GM18519 (cell line): ENCODE measurements around the gene CSTB.

ENCODE experiments used
- ATAC-seq: cut with Tn5 transposase; IDR thresholded peaks from one replicate; pipeline ENCODE4 v1.9.1; 2021; ENCODE audit warnings: mild to moderate bottlenecking, moderate library complexity; ENCODE audit not compliant: unreplicated experiment, low FRiP score

CSTB gene

GRCh38 chr21:43811262-43812105, 35.4 kb upstream of the CSTB start:
- no peak for ATAC-seq

- peak; percentile 39 for ATAC-seq
Observed at GRCh38 chr21:43810505-43811261, 34.6 kb upstream of the CSTB start.

DNA sequence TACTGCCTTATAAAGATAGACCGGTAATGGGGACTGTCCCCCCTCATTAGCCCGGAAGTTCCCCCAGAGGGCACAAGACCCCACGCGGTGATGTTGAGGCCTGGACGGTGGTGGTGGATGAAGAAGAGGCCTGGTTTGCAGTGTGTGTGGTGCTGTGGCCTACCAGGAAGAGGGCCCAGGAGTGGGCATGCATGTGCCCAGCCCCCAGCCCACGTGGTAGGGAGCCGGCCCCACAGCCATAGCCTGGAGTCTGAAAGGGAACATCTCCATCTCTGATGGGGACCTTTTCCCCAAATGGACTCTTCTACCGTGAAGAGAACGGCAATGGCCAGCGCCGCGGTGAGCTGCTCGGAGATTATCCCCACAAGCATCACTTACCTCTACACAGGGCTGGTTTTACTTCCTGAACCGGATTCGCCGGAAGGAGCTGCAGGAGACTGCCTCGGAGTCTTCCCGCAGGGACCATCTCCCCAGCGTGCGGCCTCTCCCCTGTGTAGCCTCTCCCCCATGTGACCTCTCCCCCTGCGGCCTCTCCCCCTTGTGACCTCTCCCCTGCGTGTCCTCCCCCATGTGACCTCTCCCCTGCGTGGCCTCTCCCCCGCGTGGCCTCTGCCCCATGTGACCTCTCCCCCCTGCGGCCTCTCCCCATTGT, 33.9 kb upstream of the CSTB start:
- ATAC-seq: no peak

- no peak for ATAC-seq
Observed at GRCh38 chr21:43809346-43809799, 33.3 kb upstream of the CSTB start.

GRCh38 chr21:43808832-43809251, 32.7 kb upstream of the CSTB start:
- no peak for ATAC-seq

- ATAC-seq: no peak
Observed at GRCh38 chr21:43808367-43808766, 32.3 kb upstream of the CSTB start.

- ATAC-seq: no peak
Observed at GRCh38 chr21:43806017-43806710, 30.1 kb upstream of the CSTB start.

DNA sequence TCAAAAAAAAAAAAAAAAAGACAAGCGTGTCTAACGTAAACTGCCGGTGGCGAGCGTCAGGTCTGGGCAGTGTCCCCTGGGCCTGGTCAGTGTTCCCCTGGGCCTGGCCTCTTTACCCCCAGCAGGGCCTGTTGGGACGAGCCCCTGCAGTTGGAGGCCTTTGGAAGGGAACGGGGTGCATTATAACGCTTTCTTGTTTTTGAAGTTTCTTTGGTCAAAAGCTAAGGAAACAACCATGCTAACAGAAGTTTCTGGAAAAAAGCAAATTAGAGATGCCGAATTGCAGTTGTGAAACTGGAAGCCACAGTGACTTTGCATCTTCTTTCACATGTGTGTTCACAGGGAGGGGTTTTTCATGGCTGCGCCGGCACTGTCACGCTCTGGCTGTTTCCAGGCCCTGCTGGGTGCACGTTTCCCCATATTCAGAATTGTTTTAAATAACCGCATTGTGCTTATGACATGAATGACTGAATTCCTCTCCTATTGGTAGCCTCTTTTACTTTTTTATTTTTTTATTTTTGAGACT, 29.2 kb upstream of the CSTB start:
- ATAC-seq: peak; percentile 74

- no peak for ATAC-seq
Observed at GRCh38 chr21:43803558-43804300, 27.6 kb upstream of the CSTB start.

DNA sequence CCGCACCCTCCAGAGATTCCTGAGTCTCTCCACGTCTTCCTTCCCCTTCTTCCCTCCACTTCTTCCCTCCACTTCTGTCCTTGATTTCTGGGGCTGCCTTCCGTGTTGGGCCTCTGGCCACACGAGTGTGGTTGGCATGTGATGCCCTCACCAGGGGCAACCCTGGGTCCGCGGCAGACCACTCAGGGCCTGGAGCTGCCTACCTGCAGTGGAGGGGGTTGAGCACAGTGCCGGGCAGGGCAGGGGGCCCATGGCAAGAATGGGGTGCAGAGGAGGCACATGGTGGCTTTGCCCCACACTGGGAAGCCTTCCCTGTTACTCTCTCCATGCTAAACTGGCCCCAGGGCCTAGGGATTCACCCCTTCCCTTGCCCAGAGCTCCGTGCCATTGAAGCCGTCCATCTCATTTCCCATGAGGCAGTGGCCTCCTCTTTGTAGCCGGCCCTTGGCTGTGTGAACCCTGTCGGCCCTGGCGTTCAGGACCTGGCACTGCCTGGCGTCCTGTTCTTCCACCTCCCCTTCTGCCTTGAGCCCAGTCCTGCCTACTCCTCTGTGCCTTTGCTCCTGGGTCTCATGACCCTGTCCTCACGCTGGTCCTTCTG, 26.7 kb upstream of the CSTB start:
- no peak for ATAC-seq

- ATAC-seq: no peak
Observed at GRCh38 chr21:43801006-43801783, 25.1 kb upstream of the CSTB start.

DNA sequence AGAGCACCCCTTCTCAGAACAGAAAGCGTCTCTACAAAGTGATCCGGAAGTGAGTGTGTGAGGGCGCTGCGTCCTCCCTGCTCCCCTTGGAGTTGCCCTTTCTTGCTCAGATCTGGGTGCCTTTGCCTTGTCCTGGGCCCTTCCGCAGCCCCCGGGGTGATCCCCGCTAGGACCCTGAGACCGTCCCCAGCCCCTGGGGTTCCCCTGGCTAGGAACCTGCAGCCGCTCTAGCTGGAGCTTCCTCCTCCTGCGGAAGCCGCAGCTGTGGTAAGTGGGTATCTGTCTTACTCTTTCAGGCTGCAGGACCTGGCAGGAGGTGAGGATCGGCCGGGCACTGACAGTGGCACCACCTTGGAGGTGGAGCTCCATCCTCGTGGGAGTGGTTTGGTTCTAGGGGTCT, 24.5 kb upstream of the CSTB start:
- ATAC-seq: no peak

DNA sequence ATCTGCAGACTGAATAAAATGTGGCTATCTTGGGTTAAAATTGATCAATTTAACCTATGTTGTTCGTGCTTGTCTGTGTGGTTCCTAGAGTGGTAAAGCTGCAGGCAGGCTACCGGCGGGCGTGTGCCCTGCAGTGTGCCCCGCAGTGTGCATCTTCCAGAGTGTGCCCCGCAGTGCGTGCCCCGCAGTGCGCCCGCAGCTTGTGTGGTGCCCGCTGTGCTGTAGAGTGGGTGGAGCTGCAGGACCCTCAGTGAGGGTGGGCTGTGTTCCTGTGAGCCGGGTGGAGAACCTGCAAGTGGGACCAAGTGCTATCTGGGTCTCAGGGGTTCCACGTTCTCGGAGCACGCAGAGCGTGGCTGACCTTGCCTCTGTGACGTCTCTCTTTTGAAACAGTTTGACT, 24.0 kb upstream of the CSTB start:
- ATAC-seq: no peak

- ATAC-seq: no peak
Observed at GRCh38 chr21:43799301-43799840, 23.3 kb upstream of the CSTB start.

- no peak for ATAC-seq
Observed at GRCh38 chr21:43797925-43798715, 22.0 kb upstream of the CSTB start.

DNA sequence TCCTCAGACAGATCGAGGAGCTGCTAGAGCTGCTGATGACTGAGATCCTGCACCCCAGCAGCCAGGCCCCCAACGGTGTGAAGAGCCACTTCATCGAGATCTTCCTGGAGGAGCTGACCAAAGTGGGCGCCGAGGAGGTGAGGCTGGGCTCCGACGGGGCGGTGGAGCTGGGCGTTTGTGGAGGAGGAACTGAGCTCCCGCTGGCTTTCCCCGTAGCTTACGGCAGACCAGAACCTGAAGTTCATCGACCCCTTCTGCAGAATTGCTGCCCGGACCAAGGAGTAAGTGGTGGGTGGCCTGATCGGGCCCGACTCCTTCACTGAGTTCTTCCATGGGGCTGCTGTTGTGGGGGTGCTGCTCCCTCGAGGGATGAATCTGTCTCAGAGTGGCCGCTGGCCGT, 21.3 kb upstream of the CSTB start:
- ATAC-seq: no peak

- ATAC-seq: no peak
Observed at GRCh38 chr21:43794857-43795256, 18.7 kb upstream of the CSTB start.
